GM18951 (cell line): ENCODE measurements around the gene DCDC2C.

Experiments
- POLR2A ChIP-seq: IDR thresholded peaks from 4 replicates; pipeline ENCODE4 v1.6.1; 2011; ENCODE audit warnings: mild to moderate bottlenecking; ENCODE audit not compliant: insufficient read length, insufficient read depth; ENCODE audit errors: extremely low read depth
- in situ Hi-C: fragments of 300-500 bp; cut with MboI; formaldehyde crosslinking; loops from one replicate; pipeline ENCODE4 v1.12.0; 2022; ENCODE audit warnings: low sequenced_read_pairs, mixed read lengths, inconsistent platforms; ENCODE audit not compliant: unreplicated experiment

The DCDC2C gene

GRCh38 chr2:3664925-3665324 lies 38.5 kb upstream of the DCDC2C start:
- no peak for TF ChIP-seq POLR2A
- in situ Hi-C loops = no loop called here

GRCh38 chr2:3665886-3666612 lies 37.3 kb upstream of the DCDC2C start:
- in situ Hi-C loops = no loop called here
- no peak for TF ChIP-seq POLR2A

- no peak for TF ChIP-seq POLR2A
- in situ Hi-C loops = no loop called here
Measured at GRCh38 chr2:3666613-3666975, 36.8 kb upstream of the DCDC2C start.

GRCh38 chr2:3667151-3667631 lies 36.2 kb upstream of the DCDC2C start:
- no peak for TF ChIP-seq POLR2A
- in situ Hi-C loops = no loop called here

- in situ Hi-C loops = no loop called here
- no peak for TF ChIP-seq POLR2A
Measured at GRCh38 chr2:3669656-3670055, 33.7 kb upstream of the DCDC2C start.

GRCh38 chr2:3670376-3670775 lies 33.0 kb upstream of the DCDC2C start:
- no peak for TF ChIP-seq POLR2A
- in situ Hi-C loops = no loop called here

GRCh38 chr2:3670941-3671340 lies 32.4 kb upstream of the DCDC2C start:
- TF ChIP-seq POLR2A = no peak
- in situ Hi-C loops = no loop called here

GRCh38 chr2:3672861-3673678 lies 30.3 kb upstream of the DCDC2C start:
- in situ Hi-C loops = no loop called here
- TF ChIP-seq POLR2A = no peak

- in situ Hi-C loops = no loop called here
- no peak for TF ChIP-seq POLR2A
Measured at GRCh38 chr2:3674066-3674845, 29.1 kb upstream of the DCDC2C start.

- in situ Hi-C loops = no loop called here
- no peak for TF ChIP-seq POLR2A
Measured at GRCh38 chr2:3675687-3676086, 27.7 kb upstream of the DCDC2C start.

GRCh38 chr2:3677436-3677835 lies 25.9 kb upstream of the DCDC2C start:
- TF ChIP-seq POLR2A = no peak
- in situ Hi-C loops = no loop called here

- no peak for TF ChIP-seq POLR2A
- in situ Hi-C loops = no loop called here
Measured at GRCh38 chr2:3678212-3678611, 25.2 kb upstream of the DCDC2C start.

- TF ChIP-seq POLR2A = no peak
- in situ Hi-C loops = no loop called here
Measured at GRCh38 chr2:3679180-3679579, 24.2 kb upstream of the DCDC2C start.
